GM18907 (cell line): ENCODE data around the gene BAHCC1.

Experiments used
- ATAC-seq: cut with Tn5 transposase; IDR thresholded peaks from one replicate; pipeline ENCODE4 v1.9.1; 2021; ENCODE audit warnings: mild to moderate bottlenecking, moderate library complexity; ENCODE audit not compliant: unreplicated experiment

BAHCC1 gene

DNA sequence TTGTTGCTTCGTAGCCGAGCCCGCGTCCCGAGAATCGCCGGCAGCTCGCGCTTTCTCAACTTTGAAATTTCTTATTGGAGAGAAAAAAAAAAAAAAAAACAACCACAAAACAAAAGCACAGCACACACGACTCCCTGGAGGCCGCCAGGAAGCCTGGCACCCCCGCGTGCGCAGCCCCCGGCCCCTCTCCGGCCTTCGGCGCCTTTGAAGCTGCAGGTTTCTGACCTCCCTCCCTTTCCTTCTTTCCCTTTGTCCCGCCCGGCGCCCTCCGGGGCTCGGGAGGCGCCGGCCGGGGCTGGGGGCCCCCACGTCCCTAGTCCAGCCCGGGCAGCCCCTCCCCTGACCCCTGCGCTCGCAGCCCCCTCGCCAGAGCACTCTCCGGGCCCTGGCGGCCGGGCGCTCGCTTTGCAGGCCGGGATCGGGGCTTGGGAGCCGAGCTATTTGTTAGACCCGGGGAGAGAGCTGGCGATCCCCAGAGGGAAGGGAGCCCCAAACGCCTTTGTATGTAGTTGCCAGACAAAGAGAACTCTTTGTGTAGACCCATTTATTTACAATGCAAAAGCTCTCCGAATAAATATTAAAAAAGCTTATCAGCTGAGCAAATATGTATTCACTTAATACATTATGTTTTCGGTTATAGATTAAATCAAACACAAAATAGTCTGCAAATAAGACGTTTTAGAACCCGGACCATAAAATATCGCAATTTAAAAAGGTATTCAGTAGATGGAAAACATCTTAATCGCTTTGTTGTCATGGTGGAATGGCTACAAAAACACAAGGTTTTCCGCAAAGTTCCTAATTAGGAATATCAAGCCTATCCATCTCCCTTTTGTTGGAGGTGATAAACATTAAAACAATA is 2.3 kb downstream of the BAHCC1 start:
- ATAC-seq: no peak

GRCh38 chr17:81398176-81398831 is 3.0 kb downstream of the BAHCC1 start:
- ATAC-seq: no peak

GRCh38 chr17:81398832-81399411 is 3.7 kb downstream of the BAHCC1 start:
- no peak for ATAC-seq

- no peak for ATAC-seq
Measured at GRCh38 chr17:81399481-81400153, 4.4 kb downstream of the BAHCC1 start.

GRCh38 chr17:81400154-81400977 is 5.1 kb downstream of the BAHCC1 start:
- no peak for ATAC-seq

DNA sequence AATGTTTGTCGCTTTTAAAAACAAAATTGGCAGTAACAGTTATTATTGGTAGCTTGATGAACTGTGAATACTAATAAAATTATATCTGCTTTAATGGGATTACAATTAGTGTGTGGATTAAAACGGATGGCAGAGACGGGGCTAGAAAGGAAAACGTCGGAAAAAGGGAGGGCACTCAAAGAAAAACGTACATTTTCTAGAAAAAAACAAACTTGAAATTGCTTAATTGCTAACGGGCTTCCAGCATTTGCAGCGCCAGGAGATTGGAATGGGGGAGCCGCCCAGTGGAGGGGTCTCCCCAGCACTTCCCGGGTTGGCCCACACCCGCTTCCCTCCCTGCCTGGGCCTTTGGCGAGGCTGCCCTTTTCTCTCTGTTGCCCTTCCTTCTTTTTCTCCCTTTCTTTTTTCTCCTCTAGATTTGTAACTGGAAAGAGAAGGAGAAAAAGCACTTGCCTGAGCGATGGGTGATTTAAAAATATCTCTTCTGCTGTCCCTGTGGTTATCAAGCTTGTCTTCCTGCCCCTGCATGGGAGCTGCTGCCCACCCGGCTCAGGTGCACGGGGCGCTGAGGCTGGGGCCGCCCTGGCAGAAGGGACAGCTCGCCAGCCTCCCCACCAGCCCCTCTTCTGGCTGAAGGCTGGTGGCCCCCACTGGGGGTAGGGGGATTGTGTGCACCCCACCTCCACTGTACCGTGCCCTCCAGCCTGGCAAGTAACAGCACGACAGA is 5.9 kb downstream of the BAHCC1 start:
- no peak for ATAC-seq

- ATAC-seq: no peak
Measured at GRCh38 chr17:81401723-81402529, 6.7 kb downstream of the BAHCC1 start.

- no peak for ATAC-seq
Measured at GRCh38 chr17:81402530-81402941, 7.3 kb downstream of the BAHCC1 start.

GRCh38 chr17:81402981-81403467 is 7.8 kb downstream of the BAHCC1 start:
- ATAC-seq: no peak

DNA sequence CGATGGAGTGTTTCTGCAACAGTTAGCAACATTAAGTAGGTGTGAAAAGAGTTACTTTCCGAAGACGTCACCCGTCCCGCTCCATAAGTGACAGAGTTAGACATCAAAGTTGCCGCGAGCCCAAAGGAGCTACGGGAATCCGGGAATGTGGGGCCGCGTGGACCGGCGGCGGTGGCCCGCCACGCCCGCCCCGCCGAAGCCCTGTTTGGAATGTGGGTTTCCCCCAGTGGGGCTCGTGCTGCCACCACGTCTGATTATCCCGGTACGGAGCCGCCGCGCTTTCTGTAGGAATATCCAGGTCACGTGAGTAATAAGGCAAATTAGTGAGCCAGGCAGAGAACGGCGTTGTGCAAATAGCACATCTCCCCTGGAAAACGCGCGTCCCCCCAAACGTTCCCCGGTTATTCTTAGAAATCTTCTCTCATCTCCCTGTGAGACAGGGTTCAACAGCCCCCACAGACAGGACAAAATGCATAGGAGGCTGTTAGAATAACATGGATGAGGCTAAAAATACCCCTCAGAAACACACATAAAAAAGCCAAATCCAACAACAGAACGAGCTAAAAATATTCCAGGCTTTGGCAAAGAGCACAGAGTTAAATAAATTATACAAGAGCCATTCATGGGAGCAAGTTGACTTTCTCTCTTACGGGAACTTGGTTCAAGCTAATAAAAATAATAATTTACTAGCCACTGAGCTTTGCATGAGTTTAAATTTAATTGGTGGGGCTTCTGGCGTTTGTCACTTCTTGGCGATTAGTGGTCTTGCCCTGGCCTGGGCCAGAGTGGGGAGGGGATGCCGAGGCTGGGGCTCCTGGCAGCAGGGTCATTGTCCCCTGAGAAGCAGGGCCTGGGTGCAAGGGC is 8.6 kb downstream of the BAHCC1 start:
- no peak for ATAC-seq

DNA sequence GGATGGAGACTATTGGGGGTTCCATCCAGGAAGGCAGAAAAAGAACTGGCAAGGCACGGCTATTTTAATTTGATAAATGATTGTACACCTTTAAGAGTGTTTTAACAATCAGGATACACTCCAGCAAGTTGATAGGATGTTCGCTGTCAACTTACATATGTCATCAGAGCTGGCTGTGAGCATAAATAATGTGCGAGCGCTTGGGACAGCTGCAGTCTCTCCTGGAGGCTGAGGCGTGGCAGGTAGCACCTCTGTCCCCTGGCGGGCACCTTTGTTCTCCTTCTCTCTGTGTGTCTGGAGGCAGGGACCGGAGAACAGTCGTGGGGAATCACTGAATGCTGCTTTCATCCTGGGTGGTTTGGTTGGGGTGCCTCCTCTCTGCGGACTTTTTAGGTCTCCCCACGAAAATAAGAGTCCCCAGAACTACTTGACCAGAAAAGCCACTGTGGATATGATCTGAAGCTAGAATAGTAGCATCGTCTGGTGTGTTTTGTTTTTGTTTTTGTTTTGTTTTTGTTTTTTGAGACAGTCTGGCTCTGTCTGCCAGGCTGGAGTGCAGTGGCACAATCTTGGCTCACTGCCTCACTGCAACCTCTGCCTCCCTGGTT is 9.4 kb downstream of the BAHCC1 start:
- no peak for ATAC-seq

- no peak for ATAC-seq
Measured at GRCh38 chr17:81405411-81405872, 10.2 kb downstream of the BAHCC1 start.

GRCh38 chr17:81406117-81406953 is 11.1 kb downstream of the BAHCC1 start:
- no peak for ATAC-seq

GRCh38 chr17:81408049-81408448 is 12.8 kb downstream of the BAHCC1 start:
- ATAC-seq: no peak

GRCh38 chr17:81409190-81409935 is 14.1 kb downstream of the BAHCC1 start:
- no peak for ATAC-seq

GRCh38 chr17:81410852-81411251 is 15.6 kb downstream of the BAHCC1 start:
- no peak for ATAC-seq
